ENCODE measurements around the gene APBA2.

DNA sequence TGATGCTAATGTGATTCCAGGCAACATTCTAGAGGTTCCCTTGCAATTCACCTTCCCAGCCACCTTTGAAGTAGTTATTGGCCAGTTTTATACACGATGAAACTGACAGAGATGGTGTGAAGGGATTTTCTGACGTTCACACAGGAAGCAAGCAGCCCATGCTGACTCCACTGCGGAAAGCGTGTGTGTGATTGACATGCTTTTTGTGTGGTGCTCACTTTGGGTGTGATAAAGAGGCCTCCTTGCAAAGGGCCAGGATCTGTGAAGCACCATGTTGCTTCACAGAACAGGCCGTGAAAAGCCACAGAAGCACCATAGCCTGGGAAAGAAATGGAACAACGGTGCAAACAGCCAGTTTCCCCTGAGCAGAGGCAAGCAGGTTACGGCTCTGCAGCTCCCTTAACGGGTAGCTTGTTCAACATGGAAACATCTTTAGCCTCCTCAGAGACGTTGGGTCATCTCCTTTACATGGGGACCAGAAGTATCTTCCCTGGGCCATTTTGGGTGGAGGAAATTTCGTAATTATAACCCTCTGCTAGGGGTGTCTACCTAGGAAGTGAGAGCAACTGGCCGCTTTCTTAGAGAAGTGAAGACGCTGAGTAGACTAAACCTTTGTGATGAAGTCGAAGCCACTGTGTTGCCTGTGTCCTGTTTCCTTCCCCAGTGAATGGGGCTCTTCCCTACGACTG lies 108.5 kb downstream of the APBA2 start:
- no peak for TF ChIP-seq POLR2A (IDR thresholded peaks at IDR 0.05)
- TF ChIP-seq, protein P1, sequence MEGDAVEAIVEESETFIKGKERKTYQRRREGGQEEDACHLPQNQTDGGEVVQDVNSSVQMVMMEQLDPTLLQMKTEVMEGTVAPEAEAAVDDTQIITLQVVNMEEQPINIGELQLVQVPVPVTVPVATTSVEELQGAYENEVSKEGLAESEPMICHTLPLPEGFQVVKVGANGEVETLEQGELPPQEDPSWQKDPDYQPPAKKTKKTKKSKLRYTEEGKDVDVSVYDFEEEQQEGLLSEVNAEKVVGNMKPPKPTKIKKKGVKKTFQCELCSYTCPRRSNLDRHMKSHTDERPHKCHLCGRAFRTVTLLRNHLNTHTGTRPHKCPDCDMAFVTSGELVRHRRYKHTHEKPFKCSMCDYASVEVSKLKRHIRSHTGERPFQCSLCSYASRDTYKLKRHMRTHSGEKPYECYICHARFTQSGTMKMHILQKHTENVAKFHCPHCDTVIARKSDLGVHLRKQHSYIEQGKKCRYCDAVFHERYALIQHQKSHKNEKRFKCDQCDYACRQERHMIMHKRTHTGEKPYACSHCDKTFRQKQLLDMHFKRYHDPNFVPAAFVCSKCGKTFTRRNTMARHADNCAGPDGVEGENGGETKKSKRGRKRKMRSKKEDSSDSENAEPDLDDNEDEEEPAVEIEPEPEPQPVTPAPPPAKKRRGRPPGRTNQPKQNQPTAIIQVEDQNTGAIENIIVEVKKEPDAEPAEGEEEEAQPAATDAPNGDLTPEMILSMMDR (IDR thresholded peaks at IDR 0.05) = no peak
